GM12892 (cell line): ENCODE measurements around the gene NWD2.

Source experiments
- DNase-seq: peaks from one replicate; pipeline ENCODE4 v3.0.0; 2011; ENCODE audit not compliant: insufficient read length
- FAIRE-seq: peaks from 2 replicates; lab custom pipeline; 2011; peaks lifted over from hg19 to GRCh38; lab: Jason Lieb, UNC
- POLR2A ChIP-seq: IDR thresholded peaks from 2 replicates; pipeline ENCODE4 v1.6.1; 2011; ENCODE audit warnings: low read depth, low read length, control low read depth
- POLR2AphosphoS5 ChIP-seq: IDR thresholded peaks from 2 replicates; pipeline ENCODE4 v1.6.1; 2011; ENCODE audit warnings: low read depth, low read length, control low read depth
- TAF1 ChIP-seq: IDR thresholded peaks from 2 replicates; pipeline ENCODE4 v1.6.1; 2011; ENCODE audit warnings: low read depth, mild to moderate bottlenecking, control low read depth, low read length, borderline replicate concordance

Gene NWD2

GRCh38 chr4:37317104-37317643 is 72.6 kb downstream of the NWD2 start:
- no peak for TF ChIP-seq POLR2AphosphoS5
- no peak for TF ChIP-seq POLR2A
- no peak for TF ChIP-seq TAF1
- peak; percentile 5 for FAIRE-seq
- no peak for DNase-seq

GRCh38 chr4:37320513-37321235 is 76.1 kb downstream of the NWD2 start:
- no peak for FAIRE-seq
- no peak for TF ChIP-seq TAF1
- no peak for TF ChIP-seq POLR2AphosphoS5
- TF ChIP-seq POLR2A: no peak
- no peak for DNase-seq

- DNase-seq (no peak), FAIRE-seq (no peak)
- TF ChIP-seq TAF1 (no peak), POLR2A (no peak), POLR2AphosphoS5 (no peak)
These were observed 77.6 kb downstream of the NWD2 start for GRCh38 chr4:37322122-37322521.

- TF ChIP-seq TAF1: no peak
- TF ChIP-seq POLR2AphosphoS5: no peak
- TF ChIP-seq POLR2A: no peak
- no peak for DNase-seq
- FAIRE-seq: no peak
These were observed 80.0 kb downstream of the NWD2 start for GRCh38 chr4:37324546-37324945.

- no peak for FAIRE-seq
- no peak for DNase-seq
- TF ChIP-seq TAF1: no peak
- no peak for TF ChIP-seq POLR2AphosphoS5
- TF ChIP-seq POLR2A: no peak
These were observed 82.3 kb downstream of the NWD2 start for GRCh38 chr4:37326852-37327251.

GRCh38 chr4:37338972-37339371 is 94.4 kb downstream of the NWD2 start:
- TF ChIP-seq POLR2A (no peak), POLR2AphosphoS5 (no peak), TAF1 (no peak)
- FAIRE-seq (no peak), DNase-seq (no peak)

- FAIRE-seq (no peak), DNase-seq (no peak)
- TF ChIP-seq POLR2AphosphoS5 (no peak), TAF1 (no peak), POLR2A (no peak)
These were observed 114.2 kb downstream of the NWD2 start for GRCh38 chr4:37358748-37359147.

GRCh38 chr4:37359261-37359660 is 114.7 kb downstream of the NWD2 start:
- DNase-seq: no peak
- FAIRE-seq: no peak
- TF ChIP-seq TAF1 (no peak), POLR2AphosphoS5 (no peak), POLR2A (no peak)

- FAIRE-seq: no peak
- no peak for DNase-seq
- TF ChIP-seq POLR2A: no peak
- no peak for TF ChIP-seq POLR2AphosphoS5
- no peak for TF ChIP-seq TAF1
These were observed 121.3 kb downstream of the NWD2 start for GRCh38 chr4:37365888-37366287.

GRCh38 chr4:37367901-37368300 is 123.4 kb downstream of the NWD2 start:
- DNase-seq (no peak), FAIRE-seq (no peak)
- TF ChIP-seq POLR2AphosphoS5: no peak
- TF ChIP-seq POLR2A: no peak
- TF ChIP-seq TAF1: no peak

GRCh38 chr4:37370052-37370451 is 125.5 kb downstream of the NWD2 start:
- DNase-seq: no peak
- TF ChIP-seq POLR2AphosphoS5 (no peak), TAF1 (no peak), POLR2A (no peak)
- FAIRE-seq: no peak
